Measurements from ENCODE around the gene TRDN. TPM values are rescaled to one million over a fixed set of nuclear protein-coding genes. Genes with fewer than 3 reads are reported as not detected.
"Not testable (repeated sequence)": the region's sequence is repeated elsewhere in the genome, so short reads cannot be mapped to it uniquely, and the experiment has no call there.

Gene TRDN
- total and polyA plus RNA-seq, 3 donors from 2014 or later: 2.8 to 3.7 (median 3.2) TPM

GRCh38 chr6:123295181-123295580, 341.6 kb downstream of the TRDN start:
- WGBS, 2 donors: 91 to 97% methylated on average over 1 of the region's 1 CpG
- intact Hi-C loops (cut with DNase I; ENCODE audit: low total_unique reads): no loop called here
- Histone ChIP-seq H3K27me3 (no peaks in the 10 kb centered on the region), H3K27ac (no peak overlapping the region), H3K9me3 (no peaks in the 10 kb centered on the region), H3K36me3 (ENCODE audit: low read depth, missing control alignments) (no peaks in the 10 kb centered on the region), H3K4me1 (no peaks in the 10 kb centered on the region), H3K4me3 (no peak overlapping the region)
- no peak for TF ChIP-seq POLR2A (IDR thresholded peaks at IDR 0.05)
- DNase-seq: no peak

DNA sequence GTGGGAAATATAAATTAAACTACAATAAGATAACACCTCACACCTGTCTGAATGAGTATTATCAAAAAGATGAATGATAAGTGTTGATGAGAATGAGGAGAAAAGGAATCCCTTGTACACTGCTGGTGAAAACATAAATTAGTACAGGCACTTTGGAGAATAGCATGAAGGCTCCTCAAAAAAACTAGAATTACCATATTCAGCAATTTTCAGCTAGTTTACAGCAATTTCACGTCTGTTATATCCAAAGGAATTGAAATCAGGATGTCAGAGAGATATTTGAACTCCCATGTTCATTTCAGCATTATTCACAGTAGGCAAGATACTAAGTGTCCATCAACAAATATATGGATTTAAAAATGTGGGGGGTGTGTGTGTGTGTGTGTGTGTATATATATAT, 348.1 kb downstream of the TRDN start:
- Histone ChIP-seq H3K4me3 (no peak overlapping the region), H3K9me3 (no peaks in the 10 kb centered on the region), H3K27me3 (no peaks in the 10 kb centered on the region), H3K36me3 (ENCODE audit: low read depth, missing control alignments) (no peaks in the 10 kb centered on the region), H3K27ac (no peak overlapping the region), H3K4me1 (no peaks in the 10 kb centered on the region)
- intact Hi-C loops (cut with DNase I; ENCODE audit: low total_unique reads): no loop called here
- DNase-seq: no peak
- no peak for TF ChIP-seq CTCF (IDR thresholded peaks at IDR 0.05)
- no peak for TF ChIP-seq POLR2A (IDR thresholded peaks at IDR 0.05)
- WGBS, 2 donors: 49 to 76% methylated on average over 1 of the region's 1 CpG

- intact Hi-C loops (cut with DNase I; ENCODE audit: low total_unique reads): no loop called here
- Histone ChIP-seq H3K4me1 (no peaks in the 10 kb centered on the region), H3K27me3 (no peaks in the 10 kb centered on the region), H3K9me3 (no peaks in the 10 kb centered on the region), H3K4me3 (no peak overlapping the region), H3K36me3 (ENCODE audit: low read depth, missing control alignments) (no peaks in the 10 kb centered on the region), H3K27ac (no peak overlapping the region)
- DNase-seq: no peak
- no peak for TF ChIP-seq POLR2A (IDR thresholded peaks at IDR 0.05)
- 55 to 74% methylated on average over 3 of the region's 3 CpGs for WGBS, 2 donors
These were observed 360.2 kb downstream of the TRDN start for GRCh38 chr6:123276546-123276980.

- intact Hi-C loops (cut with DNase I; ENCODE audit: low total_unique reads): no loop called here
These were observed 372.8 kb downstream of the TRDN start for GRCh38 chr6:123263981-123264380.

GRCh38 chr6:123240626-123241025, 396.1 kb downstream of the TRDN start:
- no peaks in the 10 kb centered on the region for H3K27me3 ChIP-seq
- DNase-seq: no peak
- 66 to 69% methylated on average over 1 of the region's 1 CpG for WGBS, 2 donors
- intact Hi-C loops (cut with DNase I; ENCODE audit: low total_unique reads): no loop called here
- H3K9me3 ChIP-seq: no peaks in the 10 kb centered on the region
- H3K4me1 ChIP-seq: no peaks in the 10 kb centered on the region
- no peak overlapping the region for H3K27ac ChIP-seq
- TF ChIP-seq CTCF (IDR thresholded peaks at IDR 0.05): no peak
- no peak for TF ChIP-seq POLR2A (IDR thresholded peaks at IDR 0.05)
- H3K4me3 ChIP-seq: no peak overlapping the region
- no peaks in the 10 kb centered on the region for H3K36me3 ChIP-seq (ENCODE audit: low read depth, missing control alignments)

More at GRCh38 chr6:123263981-123264380, 372.8 kb downstream of the TRDN start:
- Histone ChIP-seq H3K27me3 (no peaks in the 10 kb centered on the region), H3K4me3 (no peak overlapping the region), H3K9me3 (no peaks in the 10 kb centered on the region), H3K36me3 (ENCODE audit: low read depth, missing control alignments) (no peaks in the 10 kb centered on the region), H3K4me1 (no peaks in the 10 kb centered on the region), H3K27ac (no peak overlapping the region)
- 92 to 94% methylated on average over 5 of the region's 5 CpGs for WGBS, 2 donors
- no peak for TF ChIP-seq CTCF (IDR thresholded peaks at IDR 0.05)
- TF ChIP-seq POLR2A (IDR thresholded peaks at IDR 0.05): no peak
- DNase-seq: no peak

DNA sequence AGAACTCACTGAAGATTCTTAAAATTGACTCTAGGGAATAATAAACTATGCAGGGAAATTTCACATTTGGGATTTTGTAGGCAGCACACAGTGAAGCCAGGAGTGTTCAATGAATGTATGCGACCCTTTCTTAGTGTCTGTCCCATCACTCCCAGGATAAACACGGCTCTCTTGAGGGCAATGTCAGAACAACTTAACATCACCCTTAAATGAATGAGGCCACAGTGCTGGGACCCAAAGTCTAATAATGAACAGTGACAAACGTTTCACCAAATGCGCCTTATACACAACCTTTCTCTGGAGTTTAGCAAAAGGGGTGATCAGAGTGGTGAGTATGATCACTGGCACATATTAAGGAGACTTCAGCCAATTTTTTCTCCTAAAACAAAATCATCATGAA, 403.4 kb downstream of the TRDN start:
- no peaks in the 10 kb centered on the region for H3K4me1 ChIP-seq
- H3K9me3 ChIP-seq: no peaks in the 10 kb centered on the region
- WGBS, 2 donors: 77 to 82% methylated on average over 4 of the region's 4 CpGs
- DNase-seq: no peak
- H3K27ac ChIP-seq: no peak overlapping the region
- no peaks in the 10 kb centered on the region for H3K27me3 ChIP-seq
- TF ChIP-seq CTCF (IDR thresholded peaks at IDR 0.05): no peak
- TF ChIP-seq POLR2A (IDR thresholded peaks at IDR 0.05): no peak
- intact Hi-C loops (cut with DNase I; ENCODE audit: low total_unique reads): no loop called here
- H3K4me3 ChIP-seq: no peak overlapping the region
- H3K36me3 ChIP-seq (ENCODE audit: low read depth, missing control alignments): no peaks in the 10 kb centered on the region

- H3K27ac ChIP-seq; H3K9me3 ChIP-seq; H3K4me3 ChIP-seq; DNase-seq; H3K4me1 ChIP-seq; H3K36me3 ChIP-seq (ENCODE audit: low read depth, missing control alignments); intact Hi-C loops (cut with DNase I; ENCODE audit: low total_unique reads); H3K27me3 ChIP-seq: not testable (repeated sequence)
- 56 to 57% methylated on average over 2 of the region's 2 CpGs for whole genome bisulfite sequencing, 2 donors
These were observed 409.0 kb downstream of the TRDN start for GRCh38 chr6:123227789-123228188.

All from testis (tissue), 3 donors.